D721Med (cell line): ENCODE measurements around the gene TOR1AIP2.
A peak's percentile ranks its signal among the peaks of the same experiment; 100 is the strongest.

Experiments
- DNase-seq: peaks from one replicate; pipeline ENCODE4 v3.0.0; 2011; ENCODE audit warnings: low spot score; ENCODE audit not compliant: insufficient read length
- FAIRE-seq: peaks from 2 replicates; lab custom pipeline; 2011; peaks lifted over from hg19 to GRCh38; lab: Jason Lieb, UNC
- CTCF ChIP-seq: IDR thresholded peaks from 2 replicates; pipeline ENCODE4 v1.5.1; 2012; ENCODE audit warnings: mild to moderate bottlenecking, control low read depth; ENCODE audit not compliant: insufficient read depth; ENCODE audit errors: missing control alignments

The TOR1AIP2 gene

GRCh38 chr1:179877586-179878265 lies at the start of gene TOR1AIP2:
Gene TOR1AIP2 (minus strand): TSS chr1:179877803. CDS start chr1:179852665, 25,138 bp downstream.
- no peak for TF ChIP-seq CTCF
- DNase-seq (peak; percentile 87), FAIRE-seq (peak; percentile 69)

- DNase-seq (no peak), FAIRE-seq (no peak)
- no peak for TF ChIP-seq CTCF
Measured at GRCh38 chr1:179926850-179927205, 49.2 kb upstream of the TOR1AIP2 start.

GRCh38 chr1:179925922-179926849 lies 48.6 kb upstream of the TOR1AIP2 start:
- no peak for TF ChIP-seq CTCF
- DNase-seq (no peak), FAIRE-seq (no peak)

GRCh38 chr1:179925302-179925701 lies 47.7 kb upstream of the TOR1AIP2 start:
- DNase-seq, result no peak
- no peak for FAIRE-seq
- TF ChIP-seq CTCF, result no peak

DNA sequence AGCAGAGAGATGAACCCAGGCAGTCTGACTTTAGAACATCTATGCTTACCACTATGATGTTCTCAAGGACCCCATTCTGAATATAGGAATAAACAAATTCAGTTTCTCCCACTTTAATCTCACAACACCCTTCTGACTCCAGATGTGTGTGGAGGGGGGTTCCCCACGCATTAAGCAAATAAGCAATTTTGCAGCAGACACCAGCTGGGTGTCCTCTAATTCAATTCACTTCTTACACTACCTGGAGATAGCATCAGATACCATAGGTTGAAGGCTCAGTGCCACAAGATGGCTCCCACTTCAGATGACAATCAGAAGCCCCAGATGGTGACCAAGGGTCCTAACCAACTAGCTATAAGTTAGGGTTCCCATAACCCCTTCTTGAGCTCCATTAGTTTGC lies 46.7 kb upstream of the TOR1AIP2 start:
- TF ChIP-seq CTCF, result no peak
- DNase-seq, result no peak
- FAIRE-seq, result no peak

GRCh38 chr1:179923029-179923428 lies 45.4 kb upstream of the TOR1AIP2 start:
- TF ChIP-seq CTCF, result no peak
- DNase-seq (no peak), FAIRE-seq (no peak)
